NOMO-1 (cell line): ENCODE measurements around the gene KRTAP1-4.
"Not testable (repeated sequence)": the region's sequence is repeated elsewhere in the genome, so short reads cannot be mapped to it uniquely, and the experiment has no call there.

Experiments
- DNase-seq, 2 experiments: peaks; one replicate each; lab custom pipeline; 2025; ENCODE audit not compliant: unreplicated experiment in 2 of 2; lab: John Stamatoyannopoulos, UW

Gene KRTAP1-4

DNA sequence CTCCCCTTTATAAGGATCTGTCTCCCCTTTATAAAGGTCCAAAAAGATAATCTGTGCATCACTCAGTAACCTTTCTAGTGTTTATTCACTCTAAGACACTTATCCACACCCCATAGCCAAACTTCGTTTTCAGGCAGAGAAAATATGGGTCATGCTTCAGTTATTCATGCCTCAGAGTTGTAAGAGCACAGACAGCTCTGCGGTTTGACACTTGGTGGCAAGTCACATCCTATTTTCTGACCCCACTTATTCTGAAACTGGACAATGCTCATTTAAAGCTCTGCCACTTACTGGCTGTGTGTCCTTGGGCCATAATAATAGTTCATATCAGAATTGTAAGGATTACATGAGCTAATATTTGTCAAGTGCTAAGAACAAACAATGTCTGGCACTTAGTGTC, 19.1 kb upstream of the KRTAP1-4 start:
- no peak for DNase-seq

GRCh38 chr17:41048441-41048840, 18.4 kb upstream of the KRTAP1-4 start:
- no peak for DNase-seq

DNA sequence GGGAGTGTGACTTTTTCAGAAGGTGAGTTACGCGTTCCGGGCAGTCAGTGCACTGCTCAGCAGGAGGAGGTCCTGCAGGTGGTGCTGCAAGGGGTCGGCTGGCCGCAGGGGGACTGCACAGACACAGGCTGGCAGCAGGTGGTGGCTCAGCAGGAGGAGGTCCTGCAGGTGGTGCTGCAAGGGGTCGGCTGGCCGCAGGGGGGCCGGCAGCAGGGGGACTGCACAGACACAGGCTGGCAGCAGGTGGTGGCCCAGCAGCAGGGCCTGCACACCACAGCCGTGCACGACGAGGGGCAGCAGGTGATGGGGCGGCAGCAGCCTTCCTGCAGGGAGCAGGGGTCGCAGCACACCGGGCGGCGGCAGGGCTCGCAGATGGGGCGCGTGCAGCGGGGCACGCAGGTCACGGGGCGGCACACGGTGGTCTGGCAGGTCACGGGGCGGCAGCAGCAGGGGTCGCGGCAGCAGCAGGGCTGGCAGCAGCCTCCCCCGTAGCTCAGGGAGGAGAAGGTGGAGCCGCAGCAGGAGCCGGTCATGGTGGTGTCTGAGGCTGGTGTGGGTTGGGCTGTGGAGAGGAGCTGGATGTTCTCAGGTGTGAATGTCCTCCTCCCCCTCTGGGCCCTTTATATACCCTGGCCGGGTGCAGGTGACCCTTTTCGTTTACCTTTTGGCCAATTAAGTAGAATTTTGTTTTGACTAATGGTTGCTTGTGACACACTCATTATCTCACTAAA, 16.9 kb upstream of the KRTAP1-4 start, which contains the start of gene KRTAP2-1:
Gene KRTAP2-1 (minus strand): TSS at position 582 of the 731 bp plus-strand sequence. CDS start 49 bp downstream, at position 533.
- not testable (repeated sequence) for DNase-seq

DNA sequence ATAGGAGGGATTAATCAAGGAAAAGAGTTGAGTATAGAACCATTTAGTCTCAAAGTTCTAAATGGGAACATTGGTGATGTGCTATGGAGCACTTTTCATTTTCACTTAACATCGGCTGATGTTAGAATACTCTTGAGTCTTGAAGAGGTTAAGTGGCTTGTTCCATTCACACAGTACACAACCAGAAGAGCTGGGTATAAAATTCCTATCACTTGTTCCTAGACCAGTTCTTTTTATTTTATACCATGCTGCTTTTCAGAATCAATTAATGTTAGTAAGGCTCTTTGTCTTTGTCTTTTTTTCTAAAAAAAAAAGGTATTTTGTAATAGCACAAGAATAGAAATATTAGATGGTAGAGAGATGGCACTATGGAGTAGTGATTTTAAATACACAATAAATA, 13.0 kb upstream of the KRTAP1-4 start:
- DNase-seq = no peak

DNA sequence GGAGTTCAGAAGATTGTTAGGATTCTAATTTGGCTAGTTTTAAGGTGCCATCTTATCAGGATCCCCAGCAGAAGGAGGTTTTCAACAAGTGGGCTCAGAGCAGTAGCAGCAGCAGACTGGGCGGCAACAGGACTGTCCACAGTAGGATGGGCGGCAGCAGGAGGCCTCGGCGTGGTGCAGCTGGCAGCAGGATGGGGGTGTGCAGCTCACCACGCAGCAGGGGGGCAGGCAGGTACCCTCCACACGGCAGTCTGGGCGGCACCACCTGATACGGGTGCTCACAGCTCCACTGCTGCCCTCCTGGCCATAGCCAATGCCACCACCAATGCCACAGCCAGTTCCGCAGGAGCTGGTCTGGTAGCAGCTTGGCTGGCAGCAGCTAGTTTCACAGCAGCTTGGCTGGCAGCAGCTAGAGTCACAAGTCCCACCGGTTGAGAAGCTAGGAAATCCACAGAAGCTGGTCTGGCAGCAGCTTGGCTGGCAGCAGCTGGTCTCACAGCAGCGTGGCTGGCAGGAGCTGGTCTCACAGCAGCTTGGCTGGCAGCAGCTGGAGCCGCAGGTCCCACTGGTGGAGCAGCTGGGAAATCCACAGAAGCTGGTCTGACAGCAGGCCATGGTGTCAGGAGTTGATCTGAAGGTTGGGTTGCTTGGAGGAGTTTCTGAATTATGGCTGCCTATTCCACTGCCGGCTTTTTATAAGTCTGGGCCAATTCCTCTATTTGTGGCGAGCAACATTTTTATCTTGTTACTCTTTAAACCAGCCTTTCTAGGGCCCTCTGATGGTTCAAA, 11.0 kb upstream of the KRTAP1-4 start, which contains the start of gene KRTAP1-1:
Gene KRTAP1-1 (minus strand): TSS at position 668 of the 789 bp plus-strand sequence. CDS start 53 bp downstream, at position 615.
- not testable (repeated sequence) for DNase-seq

GRCh38 chr17:41037853-41038350, 7.9 kb upstream of the KRTAP1-4 start:
- DNase-seq = no peak

DNA sequence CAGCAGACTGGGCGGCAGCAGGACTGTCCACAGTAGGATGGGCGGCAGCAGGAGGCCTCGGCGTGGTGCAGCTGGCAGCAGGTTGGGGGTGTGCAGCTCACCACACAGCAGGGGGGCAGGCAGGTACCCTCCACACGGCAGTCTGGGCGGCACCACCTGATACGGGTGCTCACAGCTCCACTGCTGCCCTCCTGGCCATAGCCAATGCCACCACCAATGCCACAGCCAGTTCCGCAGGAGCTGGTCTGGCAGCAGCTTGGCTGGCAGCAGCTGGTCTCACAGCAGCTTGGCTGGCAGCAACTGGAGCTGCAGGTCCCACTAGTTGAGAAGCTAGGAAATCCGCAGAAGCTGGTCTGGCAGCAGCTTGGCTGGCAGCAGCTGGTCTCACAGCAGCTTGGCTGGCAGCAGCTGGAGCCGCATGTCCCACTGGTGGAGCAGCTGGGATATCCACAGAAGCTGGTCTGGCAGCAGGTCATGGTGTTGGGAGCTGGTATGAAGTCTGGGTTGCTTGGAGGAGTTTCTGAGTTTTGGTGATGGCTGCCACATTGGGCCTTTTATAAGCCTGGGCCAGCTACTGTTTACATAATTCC, 4.4 kb upstream of the KRTAP1-4 start, which contains the start of gene KRTAP1-3:
Gene KRTAP1-3 (minus strand): TSS at position 529 of the 590 bp plus-strand sequence. CDS start 53 bp downstream, at position 476.
- DNase-seq = not testable (repeated sequence)

DNA sequence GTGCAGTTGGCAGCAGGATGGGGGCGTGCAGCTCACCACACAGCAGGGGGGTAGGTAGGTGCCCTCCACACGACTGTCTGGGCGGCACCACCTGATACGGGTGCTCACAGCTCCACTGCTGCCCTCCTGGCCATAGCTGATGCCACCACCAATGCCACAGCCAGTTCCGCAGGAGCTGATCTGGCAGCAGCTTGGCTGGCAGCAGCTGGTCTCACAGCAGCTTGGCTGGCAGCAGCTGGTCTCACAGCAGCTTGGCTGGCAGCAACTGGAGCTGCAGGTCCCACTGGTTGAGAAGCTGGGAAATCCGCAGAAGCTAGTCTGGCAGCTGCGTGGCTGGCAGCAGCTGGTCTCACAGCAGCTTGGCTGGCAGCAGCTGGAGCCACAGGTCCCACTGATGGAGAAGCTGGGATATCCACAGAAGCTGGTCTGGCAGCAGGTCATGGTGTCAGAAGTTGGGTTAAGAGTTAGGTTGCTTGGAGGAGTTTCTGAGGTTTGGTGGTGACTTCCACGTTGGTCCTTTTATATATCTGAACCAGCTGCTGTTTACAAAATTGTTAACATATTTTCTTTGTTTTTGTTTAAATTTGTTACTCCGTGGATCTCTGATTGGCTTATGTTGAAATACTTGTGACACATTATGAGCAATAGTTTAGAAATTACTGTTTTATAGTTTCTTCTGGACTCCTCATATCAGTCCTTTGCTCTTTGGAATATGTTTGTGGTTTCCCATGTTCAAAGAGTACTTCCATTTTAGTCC, 3.1 kb downstream of the KRTAP1-4 start, which contains the start of gene KRTAP1-5:
Gene KRTAP1-5 (minus strand): TSS at position 494 of the 757 bp plus-strand sequence. CDS start 53 bp downstream, at position 441.
- DNase-seq = no peak

DNA sequence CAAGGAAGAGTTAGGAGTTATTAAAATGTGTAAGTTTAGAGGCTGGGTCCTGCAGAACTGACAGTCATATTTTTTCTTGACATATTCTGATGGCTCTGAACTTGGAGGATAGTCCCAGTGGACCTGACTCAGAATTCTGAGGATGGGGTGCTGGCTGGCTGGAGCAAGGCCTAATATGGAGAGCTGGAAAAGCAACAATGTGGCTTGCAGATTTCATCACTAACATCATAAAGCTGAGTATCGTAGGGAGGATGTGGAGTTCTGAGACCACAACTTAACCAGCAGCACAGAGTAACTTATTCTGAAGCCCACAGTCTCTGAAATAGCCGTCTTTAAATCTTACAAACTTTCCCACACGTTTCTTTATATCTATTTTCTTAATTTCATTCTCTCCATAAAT, 5.3 kb downstream of the KRTAP1-4 start:
- DNase-seq = no peak

- no peak for DNase-seq
These were observed 9.7 kb downstream of the KRTAP1-4 start for GRCh38 chr17:41020336-41020735.

DNA sequence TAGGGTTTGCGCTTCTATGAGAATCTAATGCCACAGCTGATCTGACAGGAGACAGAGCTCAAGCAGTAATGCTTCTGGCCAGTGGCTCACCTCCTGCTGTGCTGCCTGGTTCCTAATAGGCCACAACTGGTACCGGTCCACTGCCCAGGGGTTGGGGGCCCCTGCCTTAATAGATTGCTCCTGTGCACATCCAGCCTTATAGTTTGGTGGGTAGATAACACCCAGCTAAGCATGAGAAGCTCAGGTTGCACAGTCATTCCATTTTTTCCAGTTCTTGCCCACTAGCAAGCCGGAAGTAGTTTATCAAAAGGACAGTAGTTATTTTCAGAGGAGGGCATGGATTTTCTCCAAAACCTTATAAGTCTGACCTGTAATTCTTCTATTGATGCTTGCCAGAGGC, 10.6 kb downstream of the KRTAP1-4 start:
- no peak for DNase-seq

- DNase-seq = no peak
These were observed 11.5 kb downstream of the KRTAP1-4 start for GRCh38 chr17:41018541-41018940.

- no peak for DNase-seq
These were observed 13.3 kb downstream of the KRTAP1-4 start for GRCh38 chr17:41016578-41017215.

DNA sequence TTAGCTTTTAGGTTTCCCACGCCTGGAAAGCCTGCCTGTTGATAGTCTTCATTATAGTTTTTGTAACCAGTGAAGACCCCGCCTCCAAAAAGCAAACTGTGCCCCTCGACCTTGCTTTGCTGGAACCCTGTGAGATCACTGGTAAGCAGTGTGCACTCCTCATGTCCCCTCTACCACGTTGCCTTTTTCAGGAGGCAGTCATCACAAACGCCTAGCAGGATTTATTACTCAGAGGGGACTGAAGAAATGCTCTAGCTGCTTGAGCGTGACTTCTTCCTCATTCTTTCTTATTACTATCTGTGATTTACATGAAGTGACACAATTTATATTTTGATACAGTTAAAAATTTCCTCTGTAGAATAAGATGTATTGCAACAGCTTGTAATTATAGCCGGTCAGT, 14.5 kb downstream of the KRTAP1-4 start:
- no peak for DNase-seq

DNA sequence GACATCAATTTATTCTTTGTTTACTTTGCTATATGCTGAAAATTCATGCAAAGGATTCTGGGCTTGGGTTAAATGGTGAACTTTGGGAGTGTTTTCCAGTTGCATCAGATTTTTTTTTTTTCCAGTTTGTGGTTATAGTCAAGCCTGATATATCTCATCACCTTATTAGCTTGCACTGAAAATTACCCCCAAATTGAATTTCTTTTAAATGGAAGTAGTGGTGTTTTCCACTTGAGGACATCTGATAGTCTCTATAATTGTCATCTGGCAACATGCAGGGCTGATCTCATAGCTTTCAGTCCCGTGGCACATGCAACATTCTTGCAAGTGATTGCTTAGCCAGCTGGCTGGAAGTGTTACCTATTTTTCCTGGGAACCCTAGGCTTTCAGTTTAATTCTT, 16.4 kb downstream of the KRTAP1-4 start:
- DNase-seq = no peak

DNA sequence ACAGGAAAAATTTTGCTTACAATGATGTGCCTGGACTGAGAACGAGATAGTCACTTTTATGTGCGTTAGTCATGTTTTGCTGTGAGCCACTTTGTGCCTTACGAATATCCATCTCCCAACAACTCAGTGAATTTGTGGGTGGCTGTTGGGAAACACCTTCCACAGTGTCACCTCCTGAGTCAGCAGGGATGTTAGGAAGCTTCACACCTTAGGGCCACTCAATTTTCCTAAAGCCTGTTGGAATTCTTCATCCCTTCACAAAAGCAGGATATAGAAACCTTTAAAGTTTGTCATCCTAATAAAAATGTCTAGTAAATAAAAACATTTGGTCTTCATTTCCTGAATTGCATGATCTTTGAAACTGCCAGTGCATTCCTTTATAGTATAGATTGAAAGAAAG, 16.8 kb downstream of the KRTAP1-4 start:
- no peak for DNase-seq

DNA sequence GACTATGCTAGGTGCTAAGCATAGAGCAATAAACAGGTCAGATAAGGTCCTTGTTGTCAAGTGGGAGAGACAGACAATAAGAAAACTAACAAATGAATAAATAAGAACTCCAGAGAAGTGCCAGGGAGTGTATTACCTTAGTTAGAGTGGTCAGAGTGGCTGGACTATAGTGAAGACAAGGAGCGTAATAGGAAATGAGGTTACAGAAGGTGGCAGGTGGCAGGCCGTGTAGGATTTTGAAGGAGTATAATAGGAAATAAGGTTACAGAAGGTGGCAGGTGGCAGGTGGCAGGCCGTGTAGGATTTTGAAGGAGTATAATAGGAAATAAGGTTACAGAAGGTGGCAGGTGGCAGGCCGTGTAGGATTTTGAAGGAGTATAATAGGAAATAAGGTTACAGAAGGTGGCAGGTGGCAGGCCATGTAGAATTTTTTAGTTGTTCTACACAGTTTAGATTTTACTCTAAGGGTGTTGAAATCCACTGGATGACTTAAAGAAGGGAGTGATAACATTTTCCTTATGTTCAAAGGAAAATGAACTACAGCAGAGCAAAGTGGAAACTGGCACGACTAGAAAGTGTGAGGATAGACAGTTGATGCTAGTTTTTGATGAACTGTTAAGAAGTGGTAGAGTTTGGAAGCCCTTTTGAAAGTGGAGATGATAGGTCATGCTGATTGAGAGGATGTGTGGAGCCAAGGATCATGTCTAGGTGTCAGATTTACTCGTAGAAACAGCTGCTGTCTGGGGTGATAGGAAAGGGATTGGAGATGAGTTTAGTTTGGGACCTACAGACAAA, 17.5 kb downstream of the KRTAP1-4 start:
- DNase-seq = no peak

DNA sequence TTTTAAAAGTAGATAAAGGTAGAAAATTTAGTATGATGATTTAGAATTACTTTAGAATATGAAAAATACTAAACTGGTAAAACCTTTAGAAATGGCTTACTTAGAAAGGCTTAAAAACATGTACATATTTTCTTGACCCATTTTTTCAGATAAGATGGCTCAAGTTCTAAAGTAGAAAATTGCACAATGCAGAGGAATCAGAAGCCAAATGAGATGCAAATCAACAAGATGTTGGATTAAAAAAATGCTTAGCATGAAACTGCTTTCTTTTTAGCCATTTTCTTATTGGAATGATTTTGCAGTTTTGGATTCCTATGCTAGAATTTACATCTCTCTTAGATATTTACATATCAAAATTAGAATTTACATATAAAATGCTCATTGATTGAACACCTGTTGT, 19.6 kb downstream of the KRTAP1-4 start:
- DNase-seq = no peak

GRCh38 chr17:41009936-41010335, 20.1 kb downstream of the KRTAP1-4 start:
- no peak for DNase-seq
